H1 (cell line): ENCODE data around the gene RBM4B.

ENCODE experiments used
- EP300 ChIP-seq, 2 experiments: IDR thresholded peaks; 1 replicate in 1 of 2; 2 replicates in 1 of 2; pipeline ENCODE4 v1.6.1; 2011 to 2012; ENCODE audit warnings: low read depth in 2 of 2, low read length in 2 of 2, mild to moderate bottlenecking in 2 of 2, borderline replicate concordance in 1 of 2, inconsistent platforms in 1 of 2, moderate library complexity in 1 of 2
- POLR2A ChIP-seq, 2 experiments: IDR thresholded peaks; 1 replicate in 1 of 2; 2 replicates in 1 of 2; pipeline ENCODE4 v1.6.1; 2011; ENCODE audit warnings: low read depth in 2 of 2, low read length in 2 of 2, mild to moderate bottlenecking in 2 of 2; ENCODE audit errors: control extremely low read depth in 1 of 2
- POLR2AphosphoS5 ChIP-seq: IDR thresholded peaks from 2 replicates; pipeline ENCODE4 v1.6.1; 2011; ENCODE audit warnings: low read depth, low read length
- SIRT6 ChIP-seq: IDR thresholded peaks from one replicate; pipeline ENCODE4 v1.7.1; 2012; ENCODE audit warnings: low read length, inconsistent platforms
- TCF12 ChIP-seq: IDR thresholded peaks from 2 replicates; pipeline ENCODE4 v1.6.1; 2011; ENCODE audit warnings: low read depth, mild to moderate bottlenecking, low read length
- USF2 ChIP-seq: IDR thresholded peaks from 2 replicates; pipeline ENCODE4 v1.6.1; 2011; ENCODE audit warnings: low read length, improper control_type of control experiment
- TF ChIP-seq, protein P1 (sequence below): IDR thresholded peaks from 2 replicates; pipeline ENCODE4 v1.6.1; 2011; ENCODE audit warnings: low read depth, mild to moderate bottlenecking, low read length; ENCODE audit not compliant: insufficient read depth

- TF ChIP-seq POLR2AphosphoS5 (no peak), POLR2A (IDR thresholded peaks at IDR 0.05; ENCODE audit: control extremely low read depth in 1 of 2, low read depth in 2 of 2, low read length in 2 of 2) (no peak), EP300 (IDR thresholded peaks at IDR 0.05; ENCODE audit: borderline replicate concordance in 1 of 2, low read depth in 2 of 2, low read length in 2 of 2) (no peak), USF2 (no peak), SIRT6 (no peak), TCF12 (no peak)
- TF ChIP-seq, protein P1, sequence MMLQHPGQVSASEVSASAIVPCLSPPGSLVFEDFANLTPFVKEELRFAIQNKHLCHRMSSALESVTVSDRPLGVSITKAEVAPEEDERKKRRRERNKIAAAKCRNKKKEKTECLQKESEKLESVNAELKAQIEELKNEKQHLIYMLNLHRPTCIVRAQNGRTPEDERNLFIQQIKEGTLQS: no peak
These were observed 41.6 kb upstream of the RBM4B start for GRCh38 chr11:66719111-66719872.
